ENCODE data around the gene MDH1B.
A peak's percentile ranks its signal among the peaks of the same experiment; 100 is the strongest.

GRCh38 chr2:206696910-206697309 lies 68.2 kb downstream of the MDH1B start:
- TF ChIP-seq ZNF302 (CRISPR knock-in tag; IDR thresholded peaks at IDR 0.05) (no peak), CTCF (IDR thresholded peaks at IDR 0.05) (no peak), FOSL2 (IDR thresholded peaks at IDR 0.05) (no peak), FOSL2 (CRISPR knock-in tag; IDR thresholded peaks at IDR 0.05) (peak; percentile 51)

All from A549 (cell line).